H9 (cell line): Measurements from ENCODE around the gene RNASE1. TPM values are rescaled to one million over a fixed set of nuclear protein-coding genes. Genes with fewer than 3 reads are reported as not detected.

ENCODE experiments used
- DNase-seq: peaks from one replicate; pipeline ENCODE4 v3.0.0-alpha.2; 2017
- H2AFZ ChIP-seq: one replicate; pipeline ENCODE4 v1.6.1; 2013; ENCODE audit warnings: mild to moderate bottlenecking, low read length, control low read depth, moderate library complexity
- H2AK5ac ChIP-seq: 2 replicates; pipeline ENCODE4 v1.6.1; 2013; ENCODE audit warnings: low read length, control low read depth, mixed read lengths; ENCODE audit not compliant: insufficient read length
- H2BK120ac ChIP-seq: one replicate; pipeline ENCODE4 v1.6.1; 2013; ENCODE audit warnings: low read depth, mild to moderate bottlenecking, low read length, control low read depth, inconsistent platforms; ENCODE audit not compliant: poor library complexity, severe bottlenecking
- H2BK12ac ChIP-seq: 2 replicates; pipeline ENCODE4 v1.6.1; 2013; ENCODE audit warnings: low read length, control low read depth, mixed read lengths, low read depth; ENCODE audit not compliant: insufficient read length
- H2BK15ac ChIP-seq: 2 replicates; pipeline ENCODE4 v1.6.1; 2013; ENCODE audit warnings: low read depth, low read length, control low read depth
- H2BK20ac ChIP-seq: one replicate; pipeline ENCODE4 v1.6.1; 2013; ENCODE audit warnings: low read depth, mild to moderate bottlenecking, low read length, control low read depth, inconsistent platforms; ENCODE audit not compliant: poor library complexity, severe bottlenecking
- H2BK5ac ChIP-seq: 2 replicates; pipeline ENCODE4 v1.6.1; 2013; ENCODE audit warnings: low read length, control low read depth, mixed read lengths; ENCODE audit not compliant: insufficient read length
- H3K14ac ChIP-seq: 2 replicates; pipeline ENCODE4 v1.6.1; 2013; ENCODE audit warnings: low read length, control low read depth; ENCODE audit not compliant: insufficient read depth
- H3K18ac ChIP-seq: 2 replicates; pipeline ENCODE4 v1.6.1; 2013; ENCODE audit warnings: low read depth, mild to moderate bottlenecking, mixed read lengths, low read length, control low read depth; ENCODE audit not compliant: insufficient read length
- H3K23ac ChIP-seq: 2 replicates; pipeline ENCODE4 v1.6.1; 2013; ENCODE audit warnings: low read length, control low read depth, mixed read lengths, low read depth; ENCODE audit not compliant: insufficient read length
- H3K23me2 ChIP-seq: 2 replicates; pipeline ENCODE4 v1.6.1; 2013; ENCODE audit warnings: low read depth, mild to moderate bottlenecking, mixed read lengths, low read length, control low read depth; ENCODE audit not compliant: insufficient read length, poor library complexity, severe bottlenecking
- H3K27ac ChIP-seq: 2 replicates; pipeline ENCODE4 v1.5.1; 2013; ENCODE audit warnings: low read length, control low read depth, mixed read lengths, low read depth; ENCODE audit not compliant: insufficient read length
- H3K27me3 ChIP-seq: 2 replicates; pipeline ENCODE4 v1.6.1; 2013; ENCODE audit warnings: low read length, control low read depth, inconsistent platforms; ENCODE audit not compliant: insufficient read depth
- H3K4ac ChIP-seq: 2 replicates; pipeline ENCODE4 v1.6.1; 2013; ENCODE audit warnings: low read depth, mild to moderate bottlenecking, control low read depth, inconsistent platforms, low read length, moderate library complexity
- H3K4me1 ChIP-seq: 2 replicates; pipeline ENCODE4 v1.6.1; 2013; ENCODE audit warnings: low read length, control low read depth, inconsistent platforms; ENCODE audit not compliant: insufficient read depth
- H3K4me2 ChIP-seq: 2 replicates; pipeline ENCODE4 v1.6.1; 2013; ENCODE audit warnings: low read length, control low read depth, mixed read lengths; ENCODE audit not compliant: insufficient read length, insufficient read depth
- H3K56ac ChIP-seq: 2 replicates; pipeline ENCODE4 v1.6.1; 2013; ENCODE audit warnings: low read depth, mild to moderate bottlenecking, mixed read lengths, low read length, control low read depth; ENCODE audit not compliant: insufficient read length
- H3K79me1 ChIP-seq: 2 replicates; pipeline ENCODE4 v1.6.1; 2013; ENCODE audit warnings: low read depth, mild to moderate bottlenecking, moderate library complexity, low read length, control low read depth, inconsistent platforms; ENCODE audit not compliant: insufficient read depth, poor library complexity, severe bottlenecking
- H3K79me2 ChIP-seq: 2 replicates; pipeline ENCODE4 v1.6.1; 2013; ENCODE audit warnings: low read length, control low read depth, inconsistent platforms; ENCODE audit not compliant: insufficient read depth
- H3K9ac ChIP-seq: 2 replicates; pipeline ENCODE4 v1.6.1; 2013; ENCODE audit warnings: low read length, control low read depth, mixed read lengths; ENCODE audit not compliant: insufficient read length; ENCODE audit errors: extremely low read depth
- H3K9me3 ChIP-seq: one replicate; pipeline ENCODE4 v1.6.1; 2013; ENCODE audit warnings: low read depth, low read length, inconsistent platforms; ENCODE audit not compliant: control insufficient read depth
- H3T11ph ChIP-seq: one replicate; pipeline ENCODE4 v1.6.1; 2013; ENCODE audit warnings: mild to moderate bottlenecking, low read length, control low read depth, inconsistent platforms
- H4K20me1 ChIP-seq: one replicate; pipeline ENCODE4 v1.6.1; 2013; ENCODE audit not compliant: control insufficient read depth, insufficient read length, insufficient read depth
- H4K5ac ChIP-seq: 2 replicates; pipeline ENCODE4 v1.6.1; 2013; ENCODE audit warnings: low read depth, mild to moderate bottlenecking, mixed read lengths, low read length, control low read depth; ENCODE audit not compliant: insufficient read length
- H4K8ac ChIP-seq: replicated peaks from 2 replicates; pipeline ENCODE4 v1.6.1; 2013; ENCODE audit warnings: low read length, control low read depth, mixed read lengths, low read depth; ENCODE audit not compliant: insufficient read length
- H4K91ac ChIP-seq: 2 replicates; pipeline ENCODE4 v1.6.1; 2013; ENCODE audit warnings: low read depth, mild to moderate bottlenecking, moderate library complexity, mixed read lengths, low read length, control low read depth; ENCODE audit not compliant: insufficient read length
- H3K27ac Mint-ChIP-seq, 3 experiments: 2 replicates in 2 of 3; 3 replicates in 1 of 3; pipeline ENCODE4 v1.8.0; 2020 to 2021; ENCODE audit warnings: mixed read lengths in 3 of 3, mild to moderate bottlenecking in 1 of 3, moderate library complexity in 1 of 3
- H3K27me3 Mint-ChIP-seq: 2 replicates; pipeline ENCODE4 v1.8.0; 2021; ENCODE audit warnings: low read depth, mild to moderate bottlenecking, moderate library complexity, mixed read lengths
- H3K36me3 Mint-ChIP-seq, 3 experiments: 2 replicates in 2 of 3; 3 replicates in 1 of 3; pipeline ENCODE4 v1.8.0; 2020 to 2021; ENCODE audit warnings: low read depth in 3 of 3, mixed read lengths in 3 of 3; ENCODE audit not compliant: insufficient read depth in 1 of 3
- H3K4me1 Mint-ChIP-seq, 2 experiments: 2 replicates each; pipeline ENCODE4 v1.8.0; 2020; ENCODE audit warnings: mixed read lengths in 2 of 2
- H3K4me3 Mint-ChIP-seq, 2 experiments: 2 replicates in 1 of 2; 3 replicates in 1 of 2; pipeline ENCODE4 v1.8.0; 2020 to 2021; ENCODE audit warnings: mild to moderate bottlenecking in 2 of 2, mixed read lengths in 2 of 2, moderate library complexity in 1 of 2
- H3K9me3 Mint-ChIP-seq, 2 experiments: 2 replicates in 1 of 2; 3 replicates in 1 of 2; pipeline ENCODE4 v1.8.0; 2020; ENCODE audit warnings: mild to moderate bottlenecking in 2 of 2, mixed read lengths in 2 of 2, moderate library complexity in 1 of 2
- CTCF ChIP-seq: fragments of 200-600 bp; sonication (generic); conservative IDR thresholded peaks from 3 replicates; pipeline ENCODE4 v1.8.0; 2021; ENCODE audit warnings: antibody characterized with exemption, mild to moderate bottlenecking
- WGBS: extraction: QIAGEN DNeasy Blood & Tissue Kit; methylation state at CpG from one replicate; pipeline ENCODE4 v1.1.7; 2013; ENCODE audit warnings: missing lambda C conversion rate, low lambda C conversion rate, mixed read lengths; ENCODE audit not compliant: insufficient read length; ENCODE audit errors: extremely low coverage; 5-methylcytosine and 5-hydroxymethylcytosine counted together
- total RNA-seq: library from RNA; stranded (reverse); gene quantifications from 2 replicates; pipeline ENCODE4 v1.2.1, GENCODE V29; 2021

Gene RNASE1
- total RNA-seq, 1 experiment from 2014 or later = 1.2 TPM

- H3K4ac ChIP-seq = no peak overlapping the region
- H3T11ph ChIP-seq = no peak overlapping the region
- H4K91ac ChIP-seq = no peak overlapping the region
- no peaks in the 10 kb centered on the region for H3K79me2 ChIP-seq
- H3K4me1 ChIP-seq = no peaks in the 10 kb centered on the region
- no peaks in the 10 kb centered on the region for H3K36me3 Mint-ChIP-seq
- H3K27ac ChIP-seq = no peak overlapping the region
- no peak overlapping the region for H2BK20ac ChIP-seq
- no peaks in the 10 kb centered on the region for H3K27me3 ChIP-seq
- H3K27ac Mint-ChIP-seq = no peak overlapping the region
- no peak overlapping the region for H4K5ac ChIP-seq
- H2AK5ac ChIP-seq = no peak overlapping the region
- H4K20me1 ChIP-seq = no peaks in the 10 kb centered on the region
- H3K4me3 Mint-ChIP-seq = no peak overlapping the region
- no peak overlapping the region for H3K14ac ChIP-seq
- no peak overlapping the region for H3K23ac ChIP-seq
- H3K27me3 Mint-ChIP-seq = no peaks in the 10 kb centered on the region
- no peak overlapping the region for H2BK5ac ChIP-seq
- no peak overlapping the region for H3K9ac ChIP-seq
- no peaks in the 10 kb centered on the region for H3K79me1 ChIP-seq
- no peak overlapping the region for H2BK12ac ChIP-seq
- H3K23me2 ChIP-seq = no peaks in the 10 kb centered on the region
- H3K4me2 ChIP-seq = no peak overlapping the region
- H3K56ac ChIP-seq = no peak overlapping the region
- H4K8ac ChIP-seq = no peak overlapping the region
- DNase-seq = no peak
- H3K18ac ChIP-seq = no peak overlapping the region
- no peaks in the 10 kb centered on the region for H3K9me3 ChIP-seq
- no peaks in the 10 kb centered on the region for H3K9me3 Mint-ChIP-seq
- no peak for TF ChIP-seq CTCF
- H3K4me1 Mint-ChIP-seq = peaks cover 16 to 17% of the 10 kb centered on the region in 2 experiments
- no peak overlapping the region for H2BK120ac ChIP-seq
- WGBS = no CpG with 5 or more reads among the region's 5 CpGs
- no peak overlapping the region for H2BK15ac ChIP-seq
- H2AFZ ChIP-seq = no peak overlapping the region
Measured at GRCh38 chr14:20809917-20810316, 7.3 kb upstream of the RNASE1 start.
